Mammary epithelial cell (primary cell): ENCODE results near the gene POLR2J.
"Not testable (repeated sequence)": the region's sequence is repeated elsewhere in the genome, so short reads cannot be mapped to it uniquely, and the experiment has no call there.

Source experiments
- EZH2 ChIP-seq: IDR thresholded peaks from 2 replicates; pipeline ENCODE4 v1.6.1; 2012; ENCODE audit warnings: low read length, inconsistent platforms, borderline replicate concordance
- TF ChIP-seq, protein P1 (sequence below), 2 donors: IDR thresholded peaks in 1 of 2; conservative IDR thresholded peaks in 1 of 2; 2 replicates each; pipeline ENCODE4 v1.5.1; 2011 to 2012; ENCODE audit warnings: inconsistent platforms in 2 of 2, low read length in 2 of 2, mild to moderate bottlenecking in 2 of 2, control low read depth in 1 of 2, low read depth in 1 of 2; ENCODE audit not compliant: insufficient read depth in 1 of 2; ENCODE audit errors: extremely low read depth in 1 of 2

DNA sequence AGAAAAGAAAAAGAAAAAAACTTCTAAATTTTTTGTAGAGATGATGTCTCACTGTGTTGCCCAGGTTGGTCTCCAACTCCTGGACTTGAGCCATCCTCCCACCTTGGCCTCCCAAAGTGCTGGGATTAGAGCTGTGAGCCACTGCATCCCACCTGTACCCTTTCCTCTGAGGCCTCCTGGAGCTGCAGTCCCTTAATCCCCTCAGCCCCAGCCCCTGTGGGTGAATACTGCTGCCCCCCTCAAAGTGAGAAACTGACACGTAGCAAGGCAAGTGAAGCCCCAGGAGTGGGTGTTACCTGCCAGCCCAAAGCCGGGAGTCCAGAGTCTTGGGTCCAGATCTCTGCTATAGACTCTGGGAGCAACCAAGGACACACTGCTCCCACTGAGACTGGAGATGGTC, 46.1 kb upstream of the POLR2J start:
- TF ChIP-seq, protein P1, sequence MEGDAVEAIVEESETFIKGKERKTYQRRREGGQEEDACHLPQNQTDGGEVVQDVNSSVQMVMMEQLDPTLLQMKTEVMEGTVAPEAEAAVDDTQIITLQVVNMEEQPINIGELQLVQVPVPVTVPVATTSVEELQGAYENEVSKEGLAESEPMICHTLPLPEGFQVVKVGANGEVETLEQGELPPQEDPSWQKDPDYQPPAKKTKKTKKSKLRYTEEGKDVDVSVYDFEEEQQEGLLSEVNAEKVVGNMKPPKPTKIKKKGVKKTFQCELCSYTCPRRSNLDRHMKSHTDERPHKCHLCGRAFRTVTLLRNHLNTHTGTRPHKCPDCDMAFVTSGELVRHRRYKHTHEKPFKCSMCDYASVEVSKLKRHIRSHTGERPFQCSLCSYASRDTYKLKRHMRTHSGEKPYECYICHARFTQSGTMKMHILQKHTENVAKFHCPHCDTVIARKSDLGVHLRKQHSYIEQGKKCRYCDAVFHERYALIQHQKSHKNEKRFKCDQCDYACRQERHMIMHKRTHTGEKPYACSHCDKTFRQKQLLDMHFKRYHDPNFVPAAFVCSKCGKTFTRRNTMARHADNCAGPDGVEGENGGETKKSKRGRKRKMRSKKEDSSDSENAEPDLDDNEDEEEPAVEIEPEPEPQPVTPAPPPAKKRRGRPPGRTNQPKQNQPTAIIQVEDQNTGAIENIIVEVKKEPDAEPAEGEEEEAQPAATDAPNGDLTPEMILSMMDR (conservative IDR thresholded peaks at IDR 0.05 in 1 of 2, IDR thresholded peaks at IDR 0.05 in 1 of 2; ENCODE audit: extremely low read depth in 1 of 2, insufficient read depth in 1 of 2, low read depth in 1 of 2, low read length in 2 of 2), result not testable (repeated sequence)
- TF ChIP-seq EZH2, result not testable (repeated sequence)
